Left hindlimb (tissue), 1 donor: ENCODE results near the gene WDR18.
"Not testable (repeated sequence)": the region's sequence is repeated elsewhere in the genome, so short reads cannot be mapped to it uniquely, and the experiment has no call there.

Experiments used
- DNase-seq: peaks from one replicate; pipeline ENCODE4 v3.0.0-alpha.2; 2018

The WDR18 gene

DNA sequence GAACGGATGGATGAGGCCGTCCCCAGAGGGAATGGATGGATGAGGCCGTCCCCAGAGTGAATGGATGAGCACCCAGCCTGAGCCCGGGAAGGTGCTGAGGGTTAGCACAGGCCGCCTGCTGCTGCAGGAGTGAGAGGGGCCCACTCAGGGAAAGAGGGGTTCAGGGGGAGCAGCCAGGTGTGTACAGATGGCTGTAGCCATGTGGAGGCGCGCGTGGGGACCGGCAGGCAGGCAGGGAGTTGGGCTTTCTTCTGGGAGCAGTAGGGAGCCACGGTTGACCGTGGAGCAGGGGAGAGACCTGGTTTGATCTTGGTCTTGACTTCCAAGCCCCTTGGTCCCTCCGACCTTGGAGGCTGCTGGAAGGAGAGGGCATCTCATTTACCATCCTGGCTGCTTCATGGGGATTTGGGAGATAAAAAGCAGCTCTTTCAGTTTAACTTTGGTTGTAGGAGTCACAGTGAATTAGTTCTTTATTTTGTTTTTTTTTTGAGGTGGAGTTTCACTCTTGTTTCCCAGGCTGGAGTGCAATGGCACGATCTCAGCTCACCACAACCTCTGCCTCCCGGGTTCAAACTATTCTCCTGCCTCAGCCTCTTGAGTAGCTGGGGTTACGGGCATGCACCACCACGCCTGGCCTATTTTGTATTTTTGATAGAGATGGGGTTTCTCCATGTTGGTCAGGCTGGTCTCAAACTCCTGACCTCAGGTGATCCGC lies 33.6 kb upstream of the WDR18 start:
- no peak for DNase-seq

DNA sequence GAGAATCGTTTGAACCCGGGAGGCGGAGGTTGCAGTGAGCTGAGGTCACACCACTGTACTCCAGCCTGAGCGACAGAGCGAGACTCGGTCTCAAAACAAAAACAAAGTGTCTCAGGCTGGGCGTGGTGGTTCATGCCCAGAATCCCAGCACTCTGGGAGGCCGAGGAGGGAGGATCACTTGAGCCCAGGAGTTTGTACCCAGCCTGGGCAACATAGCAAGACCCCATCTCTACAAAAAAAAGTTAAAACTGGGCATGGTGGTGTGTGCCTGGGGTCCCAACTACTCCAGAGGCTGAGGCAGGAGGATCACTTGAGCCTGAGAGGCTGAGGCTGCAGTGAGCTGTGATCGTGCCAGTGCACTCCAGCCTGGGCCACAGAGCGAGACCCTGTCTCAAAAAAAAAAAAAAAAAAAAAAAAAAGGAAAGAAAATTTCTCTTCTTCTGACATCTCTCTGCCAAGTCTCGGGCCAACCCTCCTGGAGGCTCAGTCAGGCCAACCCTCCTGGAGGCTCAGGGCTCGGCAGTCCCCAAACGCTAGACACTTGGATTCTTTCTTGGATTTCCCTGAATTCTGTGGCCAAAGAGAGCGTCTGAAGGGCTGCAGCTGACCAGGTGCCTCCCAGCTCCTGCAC lies 32.0 kb upstream of the WDR18 start:
- DNase-seq, result no peak

DNA sequence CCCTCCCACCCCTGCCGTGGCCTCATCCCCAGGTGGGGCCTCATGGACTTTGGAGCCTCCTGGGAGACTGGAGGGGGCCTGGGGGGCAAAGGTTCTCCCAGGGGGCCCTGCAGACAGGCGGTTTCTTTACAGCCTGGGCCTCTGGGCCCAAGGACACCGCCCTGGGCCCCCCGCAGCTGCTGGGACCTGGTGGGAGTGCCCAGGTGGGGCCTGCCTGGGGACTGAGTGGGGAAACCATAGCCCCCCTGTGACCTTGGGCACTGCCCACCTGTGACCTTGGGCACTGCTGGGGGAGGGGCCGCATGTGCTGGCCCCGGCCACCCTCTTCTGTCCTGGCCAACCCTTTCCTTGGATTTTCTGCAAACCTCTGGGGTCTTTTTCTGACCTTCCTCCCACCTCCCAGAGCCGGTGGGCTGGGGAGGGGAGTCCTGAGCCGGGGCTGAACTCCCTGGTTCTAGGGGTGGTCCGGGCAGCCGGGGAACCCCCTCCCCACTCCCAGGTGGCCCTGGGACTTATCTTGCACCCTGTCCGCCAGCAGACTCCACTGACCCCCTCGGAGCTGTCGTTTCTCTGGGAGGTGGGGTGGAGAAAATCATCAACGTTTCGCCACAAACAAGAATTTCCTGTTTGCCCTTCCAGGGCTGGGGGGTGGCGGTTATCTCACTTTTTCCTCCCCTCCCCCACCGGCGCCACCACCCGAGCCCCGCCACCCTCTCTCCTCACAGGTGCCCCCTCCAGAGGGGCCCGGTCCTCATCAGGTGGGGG lies 31.3 kb upstream of the WDR18 start:
- DNase-seq, result no peak

DNA sequence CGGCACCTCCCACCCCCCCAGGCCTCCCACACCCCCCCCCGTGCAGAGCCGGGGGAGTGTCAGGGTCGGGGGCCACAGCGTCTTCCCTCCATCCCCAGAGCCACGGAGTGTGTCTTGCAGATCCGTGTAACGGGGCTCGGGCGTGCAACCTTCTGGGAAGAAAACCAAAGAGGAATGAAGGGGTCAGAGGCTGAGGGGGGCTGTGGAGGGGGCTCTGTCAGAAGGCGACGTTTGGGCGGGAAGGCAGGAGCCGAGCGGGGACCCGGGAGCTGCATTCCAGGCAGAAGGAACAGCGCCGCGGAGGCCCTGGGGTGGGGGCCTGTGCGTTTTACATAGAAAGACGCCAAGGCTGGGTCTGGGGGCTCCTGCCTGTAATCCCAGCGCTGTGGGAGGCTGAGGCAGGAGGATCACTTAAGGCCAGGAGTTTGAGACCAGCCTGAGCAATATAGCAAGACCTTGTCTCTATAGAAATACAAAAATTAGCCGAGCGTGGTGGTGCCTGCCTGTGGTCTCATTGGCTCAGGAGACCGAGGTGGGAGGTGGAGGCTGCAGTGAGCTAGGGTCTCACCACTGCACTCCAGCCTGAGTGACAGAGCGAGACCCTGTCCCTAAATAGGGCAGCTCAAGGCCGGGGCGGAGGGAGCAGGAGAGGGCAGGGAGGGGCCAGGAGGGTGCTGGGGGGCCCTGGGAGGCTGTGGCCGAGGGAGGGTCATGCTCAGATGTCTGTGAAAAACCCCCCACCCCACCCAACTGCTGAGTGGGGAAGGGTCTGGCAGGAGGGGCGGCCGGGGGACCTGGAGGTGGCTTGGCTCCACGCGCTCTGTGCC lies 30.5 kb upstream of the WDR18 start:
- DNase-seq, result no peak

DNA sequence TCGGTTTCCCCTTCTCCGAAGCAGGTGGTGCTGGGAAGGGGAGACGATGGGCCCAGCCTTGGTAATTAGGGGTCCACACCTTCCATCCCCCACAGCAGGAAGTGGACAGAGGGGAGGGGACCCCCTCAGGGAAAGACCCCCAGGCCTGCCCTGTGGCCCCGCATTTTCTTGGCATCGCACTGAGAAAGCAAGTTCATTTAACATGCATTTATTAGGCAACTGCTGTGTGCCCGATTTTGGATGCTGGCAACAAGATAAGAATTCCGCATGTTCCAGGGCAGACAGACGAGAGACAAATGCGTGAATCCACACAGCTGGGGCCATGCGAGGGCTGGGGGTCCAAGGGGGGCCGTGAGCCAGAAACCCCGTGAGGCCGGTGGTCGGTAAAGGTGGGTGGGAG lies 29.9 kb upstream of the WDR18 start:
- DNase-seq, result no peak

GRCh38 chr19:954672-955494 lies 29.3 kb upstream of the WDR18 start:
- DNase-seq, result no peak

DNA sequence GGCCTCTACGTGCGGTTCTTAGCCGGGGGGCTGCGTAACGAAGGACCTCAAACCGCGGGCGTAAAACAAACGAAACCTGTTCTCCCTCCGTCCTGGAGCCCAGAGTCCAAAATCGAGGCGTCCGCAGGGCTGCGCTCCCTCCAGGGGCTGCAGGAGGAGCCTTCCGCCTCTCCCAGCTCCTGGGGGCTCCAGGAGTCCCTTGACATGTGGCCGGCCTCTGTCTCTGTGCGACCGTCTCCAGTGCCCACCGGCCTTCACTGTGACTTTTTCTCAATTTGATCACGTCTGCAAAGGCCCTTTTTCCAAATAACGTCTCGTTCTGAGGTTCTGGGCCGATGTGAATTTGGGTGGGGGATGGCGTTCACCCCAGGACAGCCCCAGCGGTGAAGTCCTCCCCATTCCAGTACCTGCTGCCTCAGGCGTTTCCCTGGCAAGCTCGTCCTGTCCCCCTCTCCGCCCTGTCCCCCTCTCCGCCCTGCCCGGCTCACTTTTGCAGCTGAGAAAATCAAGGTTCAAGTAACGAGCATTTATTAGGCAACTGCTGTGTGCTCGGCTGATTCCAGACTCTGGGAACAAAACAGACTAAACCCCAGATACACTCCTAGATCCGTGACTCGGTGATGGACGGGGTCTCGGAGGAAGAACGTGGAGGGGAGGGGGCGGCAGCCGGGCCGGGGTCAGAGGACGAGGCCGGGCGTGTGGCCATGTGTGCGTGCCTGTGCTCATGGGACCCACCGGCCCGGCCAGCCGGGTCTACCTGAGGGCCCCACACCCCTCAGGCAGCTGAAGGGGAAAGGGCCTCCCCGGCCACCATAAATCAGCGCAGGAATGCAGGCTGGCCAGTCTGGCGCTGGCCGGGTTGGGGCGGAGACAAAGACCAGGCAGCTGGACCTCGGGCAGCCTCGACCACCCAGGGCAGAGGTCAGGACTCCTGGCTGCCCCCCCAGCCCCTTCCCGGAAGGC lies 28.1 kb upstream of the WDR18 start:
- DNase-seq, result no peak

- DNase-seq, result no peak
Measured at GRCh38 chr19:956766-957440, 27.2 kb upstream of the WDR18 start.

GRCh38 chr19:957578-957977 lies 26.6 kb upstream of the WDR18 start:
- not testable (repeated sequence) for DNase-seq

GRCh38 chr19:958967-959855 lies 24.9 kb upstream of the WDR18 start:
- no peak for DNase-seq

GRCh38 chr19:960020-960419 lies 24.1 kb upstream of the WDR18 start:
- DNase-seq, result no peak

GRCh38 chr19:960601-960938 lies 23.6 kb upstream of the WDR18 start:
- DNase-seq, result no peak

DNA sequence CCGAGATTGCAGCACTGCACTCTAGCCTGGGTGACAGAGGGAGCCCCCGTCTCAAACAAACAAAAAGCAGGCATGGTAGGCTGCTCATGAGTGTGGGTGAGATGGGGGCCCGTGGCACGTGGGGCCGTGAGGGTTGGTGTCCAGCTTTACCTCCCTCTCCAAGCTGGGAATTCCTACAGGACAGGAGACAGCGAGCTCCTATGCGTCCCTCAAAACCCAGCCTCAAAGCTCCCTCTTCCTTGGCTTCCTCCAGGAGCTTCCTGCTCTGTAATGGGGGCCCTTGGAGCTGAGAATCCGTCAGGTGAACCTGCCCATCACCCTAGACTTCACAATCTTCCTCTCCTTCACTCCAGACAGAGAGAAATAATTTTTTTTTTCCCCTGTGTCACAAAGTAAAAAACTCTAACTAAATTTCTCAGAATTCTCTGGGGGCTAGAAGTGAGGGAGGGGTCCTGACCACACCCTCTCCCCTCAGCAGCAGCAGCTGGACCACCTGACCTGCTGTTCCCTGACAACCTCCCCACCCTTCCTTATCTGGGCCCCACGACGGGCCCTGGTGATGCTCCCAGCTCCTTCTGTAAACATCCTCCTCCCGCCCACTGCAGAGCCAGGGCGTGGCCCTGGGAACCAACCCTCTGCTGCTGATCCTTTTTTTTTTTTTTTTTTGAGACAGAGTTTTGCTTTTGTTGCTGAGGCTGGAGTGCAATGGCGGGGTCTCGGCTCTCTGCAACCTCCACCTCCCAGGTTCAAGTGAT lies 22.1 kb upstream of the WDR18 start:
- DNase-seq, result no peak

DNA sequence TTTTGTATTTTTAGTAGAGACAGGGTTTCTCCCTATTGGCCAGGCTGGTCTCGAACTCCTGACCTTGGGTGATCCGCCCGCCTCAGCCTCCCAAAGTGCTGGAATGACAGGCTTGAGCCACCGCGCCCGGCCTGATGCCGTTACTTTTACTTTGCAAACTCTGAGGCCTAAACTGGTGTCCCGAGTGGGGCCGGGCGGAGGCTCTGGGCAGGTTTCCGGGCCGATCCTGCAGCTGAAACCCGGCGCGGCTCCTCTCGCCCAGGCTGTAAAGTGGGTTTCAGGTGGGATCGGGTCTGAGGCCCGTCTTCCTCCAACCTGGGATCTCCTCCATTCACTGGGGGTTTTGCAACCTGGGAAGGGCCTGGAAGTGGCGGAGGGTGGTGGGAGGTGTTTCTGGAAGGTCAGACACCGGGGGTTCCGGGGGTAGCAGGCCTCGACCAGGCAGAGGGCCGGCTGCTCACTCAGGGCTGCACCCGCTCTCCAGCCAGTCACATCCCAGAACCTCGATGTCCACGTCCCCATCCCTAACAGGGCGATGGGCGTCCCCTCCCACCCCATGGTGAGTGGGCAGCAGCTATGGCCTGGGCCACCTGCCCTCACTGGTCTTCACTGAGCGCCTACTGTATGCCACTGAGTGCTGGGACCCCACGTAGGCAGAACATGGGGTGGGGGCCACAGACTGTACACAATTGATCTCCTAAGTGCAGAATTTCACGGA lies 21.3 kb upstream of the WDR18 start:
- DNase-seq, result no peak

DNA sequence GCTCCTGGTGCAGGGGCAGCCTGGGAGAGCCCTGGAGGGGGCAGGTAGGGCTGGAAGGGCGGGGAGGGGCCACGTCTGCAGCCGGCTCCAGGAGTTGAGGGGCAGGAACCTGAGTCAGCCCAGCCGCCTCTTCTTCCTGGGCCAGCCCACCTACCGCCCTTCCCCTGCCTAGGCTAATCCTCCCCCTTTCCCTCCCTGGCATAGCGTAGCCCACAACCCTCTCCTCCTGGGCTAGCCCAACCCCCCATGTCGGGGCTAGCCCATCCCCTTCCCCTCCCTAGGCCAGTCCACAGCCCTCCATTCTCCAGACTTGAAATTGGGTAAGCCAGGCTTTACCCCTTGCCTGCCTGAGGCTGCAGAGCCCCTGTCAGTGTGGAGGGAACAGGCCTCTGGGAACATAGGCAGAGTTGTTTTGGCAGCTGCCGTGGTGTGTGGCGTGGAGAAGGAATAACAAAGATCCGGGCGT lies 20.6 kb upstream of the WDR18 start:
- no peak for DNase-seq

DNA sequence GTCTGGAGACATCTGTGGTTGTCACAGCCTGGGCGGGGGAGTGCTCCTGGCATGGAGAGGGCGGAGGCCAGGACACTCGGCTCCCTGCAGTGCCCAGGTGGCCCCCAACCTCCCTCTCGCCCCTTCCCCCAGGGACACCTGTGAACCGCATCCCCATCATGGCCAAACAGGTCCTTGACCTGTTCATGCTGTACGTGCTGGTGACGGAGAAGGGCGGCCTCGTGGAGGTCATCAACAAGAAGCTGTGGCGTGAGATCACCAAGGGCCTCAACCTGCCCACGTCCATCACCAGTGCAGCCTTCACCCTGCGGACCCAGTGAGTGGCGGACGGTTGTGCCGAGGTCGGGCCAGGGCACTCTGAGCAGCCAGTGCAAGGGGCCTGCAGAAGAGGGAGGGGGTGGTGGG lies 20.0 kb upstream of the WDR18 start:
- no peak for DNase-seq

DNA sequence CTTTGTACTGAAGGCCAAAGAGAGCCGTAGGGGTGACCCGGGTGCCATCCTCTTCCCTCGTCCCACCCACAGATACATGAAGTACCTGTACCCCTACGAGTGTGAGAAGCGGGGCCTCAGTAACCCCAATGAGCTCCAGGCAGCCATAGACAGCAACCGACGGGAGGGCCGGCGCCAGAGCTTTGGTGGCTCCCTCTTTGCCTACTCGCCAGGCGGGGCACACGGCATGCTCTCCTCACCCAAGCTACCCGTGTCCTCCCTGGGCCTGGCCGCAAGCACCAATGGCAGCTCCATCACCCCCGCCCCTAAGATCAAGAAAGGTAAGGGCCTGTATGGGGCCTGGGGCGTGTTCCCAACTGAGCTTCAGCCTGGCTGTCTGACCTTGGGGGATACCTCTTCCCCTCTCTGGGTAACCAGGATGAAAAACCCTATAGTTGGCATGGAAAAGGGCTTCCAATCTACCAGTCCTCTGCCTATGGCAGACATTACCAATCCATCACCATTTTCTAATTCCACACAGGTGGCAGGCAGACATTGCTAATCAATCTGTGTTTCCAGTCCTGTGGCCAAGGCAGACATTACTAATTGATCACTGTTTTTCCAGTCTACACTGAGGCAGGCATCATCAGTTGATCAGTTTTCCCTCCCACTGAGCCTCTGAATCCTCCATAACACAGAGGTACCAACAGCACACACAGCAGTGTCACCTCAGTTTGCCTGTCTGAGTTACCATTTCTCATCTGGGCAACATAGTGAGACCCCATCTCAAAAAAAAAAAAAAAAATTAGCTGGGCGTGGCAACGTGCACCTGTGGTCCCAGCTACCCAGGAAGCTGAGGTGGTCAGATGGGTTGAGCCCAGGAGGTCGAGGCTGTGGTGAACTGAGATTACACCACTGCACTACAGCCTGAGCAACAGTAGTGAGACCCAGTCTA lies 19.1 kb upstream of the WDR18 start:
- no peak for DNase-seq
